Neuronal stem cell (in vitro differentiated cells): ENCODE data around the gene RSAD2.

ENCODE experiments used
- DNase-seq: peaks from one replicate; pipeline ENCODE4 v3.0.0-alpha.2; 2013; ENCODE audit warnings: low spot score
- H2AFZ ChIP-seq: one replicate; pipeline ENCODE4 v1.6.1; 2013; ENCODE audit warnings: mild to moderate bottlenecking, low read length, inconsistent platforms
- H2AK5ac ChIP-seq: 2 replicates; pipeline ENCODE4 v1.6.1; 2013; ENCODE audit warnings: low read depth, mild to moderate bottlenecking, inconsistent platforms, low read length, moderate library complexity, mixed read lengths
- H2BK120ac ChIP-seq: 2 replicates; pipeline ENCODE4 v1.6.1; 2013; ENCODE audit warnings: low read depth, mild to moderate bottlenecking, inconsistent platforms, low read length, moderate library complexity, mixed read lengths
- H2BK12ac ChIP-seq: one replicate; pipeline ENCODE4 v1.6.1; 2013; ENCODE audit warnings: low read length, inconsistent platforms
- H2BK15ac ChIP-seq: 2 replicates; pipeline ENCODE4 v1.6.1; 2013; ENCODE audit warnings: mild to moderate bottlenecking, low read length, inconsistent platforms, mixed read lengths
- H2BK5ac ChIP-seq: one replicate; pipeline ENCODE4 v1.6.1; 2013; ENCODE audit warnings: inconsistent platforms, mild to moderate bottlenecking, low read length, moderate library complexity
- H3K14ac ChIP-seq: one replicate; pipeline ENCODE4 v1.6.1; 2013; ENCODE audit warnings: low read length, inconsistent platforms
- H3K18ac ChIP-seq: 2 replicates; pipeline ENCODE4 v1.6.1; 2013; ENCODE audit warnings: low read length, inconsistent platforms
- H3K23ac ChIP-seq: 2 replicates; pipeline ENCODE4 v1.6.1; 2013; ENCODE audit warnings: low read depth, mild to moderate bottlenecking, mixed read lengths, low read length, inconsistent platforms; ENCODE audit not compliant: poor library complexity
- H3K27ac ChIP-seq: replicated peaks from 3 replicates; pipeline ENCODE4 v1.5.1; 2013; ENCODE audit warnings: low read length, inconsistent platforms
- H3K27me3 ChIP-seq, 3 experiments: 2 replicates each; pipeline ENCODE4 v1.6.1; 2013; ENCODE audit warnings: low read length in 3 of 3, mild to moderate bottlenecking in 2 of 3, inconsistent platforms in 1 of 3, low read depth in 1 of 3, mixed read lengths in 1 of 3, moderate library complexity in 1 of 3; ENCODE audit not compliant: control insufficient read depth in 3 of 3, insufficient read depth in 3 of 3
- H3K36me3 ChIP-seq, 2 donors: replicated peaks in 1 of 2; 2 replicates each; pipeline ENCODE4 v1.6.1; 2013; ENCODE audit warnings: low read length in 2 of 2; ENCODE audit not compliant: control insufficient read depth in 2 of 2, insufficient read depth in 2 of 2
- H3K4ac ChIP-seq: 2 replicates; pipeline ENCODE4 v1.6.1; 2013; ENCODE audit warnings: inconsistent platforms, mild to moderate bottlenecking, low read length, moderate library complexity
- H3K4me1 ChIP-seq, 2 donors: 1 replicate in 1 of 2; 2 replicates in 1 of 2; pipeline ENCODE4 v1.6.1; 2013; ENCODE audit warnings: low read length in 2 of 2, low read depth in 1 of 2; ENCODE audit not compliant: control insufficient read depth in 2 of 2, insufficient read depth in 1 of 2
- H3K4me2 ChIP-seq: one replicate; pipeline ENCODE4 v1.6.1; 2013; ENCODE audit warnings: mild to moderate bottlenecking, low read length, inconsistent platforms; ENCODE audit not compliant: insufficient read depth, poor library complexity, severe bottlenecking
- H3K4me3 ChIP-seq, 2 donors: 2 replicates each; pipeline ENCODE4 v1.5.1; 2013; ENCODE audit warnings: low read length in 2 of 2, mild to moderate bottlenecking in 2 of 2, inconsistent platforms in 1 of 2, moderate library complexity in 1 of 2
- H3K79me1 ChIP-seq: one replicate; pipeline ENCODE4 v1.6.1; 2013; ENCODE audit warnings: low read depth, mild to moderate bottlenecking, inconsistent platforms, low read length, moderate library complexity
- H3K9ac ChIP-seq: one replicate; pipeline ENCODE4 v1.6.1; 2013; ENCODE audit warnings: mild to moderate bottlenecking, low read depth, low read length, inconsistent platforms; ENCODE audit not compliant: poor library complexity
- H3K9me3 ChIP-seq, 2 donors: replicated peaks in 1 of 2; 2 replicates each; pipeline versions ENCODE3 to v1.6.1; 2013; ENCODE audit warnings: low read length in 2 of 2, mild to moderate bottlenecking in 2 of 2, inconsistent platforms in 1 of 2, low read depth in 1 of 2, mixed read lengths in 1 of 2, moderate library complexity in 1 of 2; ENCODE audit not compliant: control insufficient read depth in 2 of 2, insufficient read depth in 1 of 2
- H4K8ac ChIP-seq: one replicate; pipeline ENCODE4 v1.6.1; 2013; ENCODE audit warnings: low read depth, mild to moderate bottlenecking, inconsistent platforms, low read length, moderate library complexity
- H4K91ac ChIP-seq: one replicate; pipeline ENCODE4 v1.6.1; 2013; ENCODE audit warnings: low read length, low read depth, mild to moderate bottlenecking, inconsistent platforms; ENCODE audit not compliant: poor library complexity
- WGBS, 2 donors: extraction: QIAGEN DNeasy Blood & Tissue Kit; methylation state at CpG; one replicate each; pipeline ENCODE4 v1.1.7; 2013; ENCODE audit warnings: missing lambda C conversion rate in 2 of 2, mixed read lengths in 1 of 2; ENCODE audit not compliant: insufficient read length in 2 of 2, insufficient replicate concordance in 1 of 2; ENCODE audit errors: extremely low coverage in 2 of 2; 5-methylcytosine and 5-hydroxymethylcytosine counted together

RSAD2 gene

GRCh38 chr2:6846540-6846939 is 31.0 kb upstream of the RSAD2 start:
- no CpG with 5 or more reads among the region's 1 CpG for WGBS, 2 donors
- H3K9ac ChIP-seq: no peak overlapping the region

GRCh38 chr2:6846967-6847681 is 30.5 kb upstream of the RSAD2 start:
- no peak overlapping the region for H2AFZ ChIP-seq
- H3K4me1 ChIP-seq: peaks cover 0 to 3% of the 10 kb centered on the region in 2 donors
- no peak overlapping the region for H2BK12ac ChIP-seq
- H3K9ac ChIP-seq: no peak overlapping the region
- no peak overlapping the region for H3K27ac ChIP-seq
- no peak overlapping the region for H2BK120ac ChIP-seq
- no peak for DNase-seq
- H2BK15ac ChIP-seq: no peak overlapping the region
- no peak overlapping the region for H4K8ac ChIP-seq
- no peak overlapping the region for H4K91ac ChIP-seq
- H3K36me3 ChIP-seq: no peaks in the 10 kb centered on the region
- no peaks in the 10 kb centered on the region for H3K79me1 ChIP-seq
- H3K27me3 ChIP-seq: no peaks in the 10 kb centered on the region
- H2BK5ac ChIP-seq: no peak overlapping the region
- WGBS, 2 donors: no CpG with 5 or more reads among the region's 6 CpGs
- no peak overlapping the region for H2AK5ac ChIP-seq
- H3K14ac ChIP-seq: no peak overlapping the region
- no peak overlapping the region for H3K4ac ChIP-seq
- no peak overlapping the region for H3K23ac ChIP-seq
- no peak overlapping the region for H3K18ac ChIP-seq
- H3K4me2 ChIP-seq: no peak overlapping the region
- no peak overlapping the region for H3K4me3 ChIP-seq
- H3K9me3 ChIP-seq: peaks cover 23 to 51% of the 10 kb centered on the region in 2 donors

More at GRCh38 chr2:6846540-6846939, 31.0 kb upstream of the RSAD2 start:
- Histone ChIP-seq H2BK5ac (no peak overlapping the region), H2AK5ac (no peak overlapping the region), H3K36me3 (no peaks in the 10 kb centered on the region), H3K23ac (no peak overlapping the region), H3K27me3 (no peaks in the 10 kb centered on the region), H3K79me1 (no peaks in the 10 kb centered on the region), H3K4ac (no peak overlapping the region), H3K4me1 (no peaks in the 10 kb centered on the region), H3K4me3 (no peak overlapping the region), H3K4me2 (no peak overlapping the region), H3K14ac (no peak overlapping the region), H2BK120ac (no peak overlapping the region), H3K18ac (no peak overlapping the region), H2BK15ac (no peak overlapping the region), H3K9me3 (peaks cover 23 to 51% of the 10 kb centered on the region in 2 donors), H4K8ac (no peak overlapping the region), H4K91ac (no peak overlapping the region), H2AFZ (no peak overlapping the region), H2BK12ac (no peak overlapping the region), H3K27ac (no peak overlapping the region)
- no peak for DNase-seq

- H3K23ac ChIP-seq: no peak overlapping the region
- no peak overlapping the region for H3K4me2 ChIP-seq
- H2BK5ac ChIP-seq: no peak overlapping the region
- H3K18ac ChIP-seq: no peak overlapping the region
- no peak overlapping the region for H2BK120ac ChIP-seq
- H4K8ac ChIP-seq: no peak overlapping the region
- peaks cover 7 to 12% of the 10 kb centered on the region in 2 donors for H3K9me3 ChIP-seq
- no peak overlapping the region for H3K27ac ChIP-seq
- H3K4me1 ChIP-seq: peaks cover 0 to 3% of the 10 kb centered on the region in 2 donors
- H3K9ac ChIP-seq: no peak overlapping the region
- H2BK12ac ChIP-seq: no peak overlapping the region
- H3K79me1 ChIP-seq: no peaks in the 10 kb centered on the region
- no peak overlapping the region for H3K4ac ChIP-seq
- H3K14ac ChIP-seq: no peak overlapping the region
- H3K4me3 ChIP-seq: no peak overlapping the region
- H4K91ac ChIP-seq: no peak overlapping the region
- H2AK5ac ChIP-seq: no peak overlapping the region
- H2BK15ac ChIP-seq: no peak overlapping the region
- no peak overlapping the region for H2AFZ ChIP-seq
- no peak for DNase-seq
- H3K27me3 ChIP-seq: no peaks in the 10 kb centered on the region
- WGBS, 2 donors: no CpG with 5 or more reads among the region's 2 CpGs
- H3K36me3 ChIP-seq: no peaks in the 10 kb centered on the region
These were observed 25.4 kb upstream of the RSAD2 start for GRCh38 chr2:6852195-6852594.

- Histone ChIP-seq H2BK120ac (no peak overlapping the region), H3K14ac (no peak overlapping the region), H3K27me3 (no peaks in the 10 kb centered on the region), H3K9ac (no peak overlapping the region), H2AK5ac (no peak overlapping the region), H3K4me2 (no peak overlapping the region), H3K18ac (no peak overlapping the region), H2BK15ac (no peak overlapping the region), H3K4ac (no peak overlapping the region), H4K8ac (no peak overlapping the region), H2BK5ac (no peak overlapping the region), H3K27ac (no peak overlapping the region), H3K9me3 (peaks cover 2 to 6% of the 10 kb centered on the region in 2 donors), H3K79me1 (no peaks in the 10 kb centered on the region), H2AFZ (no peak overlapping the region), H4K91ac (no peak overlapping the region), H3K4me1 (peaks cover 0 to 3% of the 10 kb centered on the region in 2 donors), H3K23ac (no peak overlapping the region), H2BK12ac (no peak overlapping the region), H3K36me3 (no peaks in the 10 kb centered on the region), H3K4me3 (no peak overlapping the region)
- no CpG with 5 or more reads among the region's 2 CpGs for WGBS, 2 donors
- no peak for DNase-seq
These were observed 23.2 kb upstream of the RSAD2 start for GRCh38 chr2:6854416-6854815.
